H9 (cell line): Measurements from ENCODE around the gene USP20. TPM values are rescaled to one million over a fixed set of nuclear protein-coding genes. Genes with fewer than 3 reads are reported as not detected.

Source experiments
- DNase-seq: peaks from one replicate; pipeline ENCODE4 v3.0.0-alpha.2; 2017
- H2AFZ ChIP-seq: one replicate; pipeline ENCODE4 v1.6.1; 2013; ENCODE audit warnings: mild to moderate bottlenecking, low read length, control low read depth, moderate library complexity
- H2AK5ac ChIP-seq: 2 replicates; pipeline ENCODE4 v1.6.1; 2013; ENCODE audit warnings: low read length, control low read depth, mixed read lengths; ENCODE audit not compliant: insufficient read length
- H2BK120ac ChIP-seq: one replicate; pipeline ENCODE4 v1.6.1; 2013; ENCODE audit warnings: low read depth, mild to moderate bottlenecking, low read length, control low read depth, inconsistent platforms; ENCODE audit not compliant: poor library complexity, severe bottlenecking
- H2BK12ac ChIP-seq: 2 replicates; pipeline ENCODE4 v1.6.1; 2013; ENCODE audit warnings: low read length, control low read depth, mixed read lengths, low read depth; ENCODE audit not compliant: insufficient read length
- H2BK15ac ChIP-seq: 2 replicates; pipeline ENCODE4 v1.6.1; 2013; ENCODE audit warnings: low read depth, low read length, control low read depth
- H2BK20ac ChIP-seq: one replicate; pipeline ENCODE4 v1.6.1; 2013; ENCODE audit warnings: low read depth, mild to moderate bottlenecking, low read length, control low read depth, inconsistent platforms; ENCODE audit not compliant: poor library complexity, severe bottlenecking
- H2BK5ac ChIP-seq: 2 replicates; pipeline ENCODE4 v1.6.1; 2013; ENCODE audit warnings: low read length, control low read depth, mixed read lengths; ENCODE audit not compliant: insufficient read length
- H3K14ac ChIP-seq: 2 replicates; pipeline ENCODE4 v1.6.1; 2013; ENCODE audit warnings: low read length, control low read depth; ENCODE audit not compliant: insufficient read depth
- H3K18ac ChIP-seq: 2 replicates; pipeline ENCODE4 v1.6.1; 2013; ENCODE audit warnings: low read depth, mild to moderate bottlenecking, mixed read lengths, low read length, control low read depth; ENCODE audit not compliant: insufficient read length
- H3K23ac ChIP-seq: 2 replicates; pipeline ENCODE4 v1.6.1; 2013; ENCODE audit warnings: low read length, control low read depth, mixed read lengths, low read depth; ENCODE audit not compliant: insufficient read length
- H3K23me2 ChIP-seq: 2 replicates; pipeline ENCODE4 v1.6.1; 2013; ENCODE audit warnings: low read depth, mild to moderate bottlenecking, mixed read lengths, low read length, control low read depth; ENCODE audit not compliant: insufficient read length, poor library complexity, severe bottlenecking
- H3K27ac ChIP-seq: 2 replicates; pipeline ENCODE4 v1.5.1; 2013; ENCODE audit warnings: low read length, control low read depth, mixed read lengths, low read depth; ENCODE audit not compliant: insufficient read length
- H3K27me3 ChIP-seq: 2 replicates; pipeline ENCODE4 v1.6.1; 2013; ENCODE audit warnings: low read length, control low read depth, inconsistent platforms; ENCODE audit not compliant: insufficient read depth
- H3K4ac ChIP-seq: 2 replicates; pipeline ENCODE4 v1.6.1; 2013; ENCODE audit warnings: low read depth, mild to moderate bottlenecking, control low read depth, inconsistent platforms, low read length, moderate library complexity
- H3K4me1 ChIP-seq: 2 replicates; pipeline ENCODE4 v1.6.1; 2013; ENCODE audit warnings: low read length, control low read depth, inconsistent platforms; ENCODE audit not compliant: insufficient read depth
- H3K4me2 ChIP-seq: 2 replicates; pipeline ENCODE4 v1.6.1; 2013; ENCODE audit warnings: low read length, control low read depth, mixed read lengths; ENCODE audit not compliant: insufficient read length, insufficient read depth
- H3K56ac ChIP-seq: 2 replicates; pipeline ENCODE4 v1.6.1; 2013; ENCODE audit warnings: low read depth, mild to moderate bottlenecking, mixed read lengths, low read length, control low read depth; ENCODE audit not compliant: insufficient read length
- H3K79me1 ChIP-seq: 2 replicates; pipeline ENCODE4 v1.6.1; 2013; ENCODE audit warnings: low read depth, mild to moderate bottlenecking, moderate library complexity, low read length, control low read depth, inconsistent platforms; ENCODE audit not compliant: insufficient read depth, poor library complexity, severe bottlenecking
- H3K79me2 ChIP-seq: 2 replicates; pipeline ENCODE4 v1.6.1; 2013; ENCODE audit warnings: low read length, control low read depth, inconsistent platforms; ENCODE audit not compliant: insufficient read depth
- H3K9ac ChIP-seq: 2 replicates; pipeline ENCODE4 v1.6.1; 2013; ENCODE audit warnings: low read length, control low read depth, mixed read lengths; ENCODE audit not compliant: insufficient read length; ENCODE audit errors: extremely low read depth
- H3K9me3 ChIP-seq: one replicate; pipeline ENCODE4 v1.6.1; 2013; ENCODE audit warnings: low read depth, low read length, inconsistent platforms; ENCODE audit not compliant: control insufficient read depth
- H3T11ph ChIP-seq: one replicate; pipeline ENCODE4 v1.6.1; 2013; ENCODE audit warnings: mild to moderate bottlenecking, low read length, control low read depth, inconsistent platforms
- H4K20me1 ChIP-seq: one replicate; pipeline ENCODE4 v1.6.1; 2013; ENCODE audit not compliant: control insufficient read depth, insufficient read length, insufficient read depth
- H4K5ac ChIP-seq: 2 replicates; pipeline ENCODE4 v1.6.1; 2013; ENCODE audit warnings: low read depth, mild to moderate bottlenecking, mixed read lengths, low read length, control low read depth; ENCODE audit not compliant: insufficient read length
- H4K8ac ChIP-seq: replicated peaks from 2 replicates; pipeline ENCODE4 v1.6.1; 2013; ENCODE audit warnings: low read length, control low read depth, mixed read lengths, low read depth; ENCODE audit not compliant: insufficient read length
- H4K91ac ChIP-seq: 2 replicates; pipeline ENCODE4 v1.6.1; 2013; ENCODE audit warnings: low read depth, mild to moderate bottlenecking, moderate library complexity, mixed read lengths, low read length, control low read depth; ENCODE audit not compliant: insufficient read length
- H3K27ac Mint-ChIP-seq, 3 experiments: 2 replicates in 2 of 3; 3 replicates in 1 of 3; pipeline ENCODE4 v1.8.0; 2020 to 2021; ENCODE audit warnings: mixed read lengths in 3 of 3, mild to moderate bottlenecking in 1 of 3, moderate library complexity in 1 of 3
- H3K27me3 Mint-ChIP-seq: 2 replicates; pipeline ENCODE4 v1.8.0; 2021; ENCODE audit warnings: low read depth, mild to moderate bottlenecking, moderate library complexity, mixed read lengths
- H3K36me3 Mint-ChIP-seq, 3 experiments: 2 replicates in 2 of 3; 3 replicates in 1 of 3; pipeline ENCODE4 v1.8.0; 2020 to 2021; ENCODE audit warnings: low read depth in 3 of 3, mixed read lengths in 3 of 3; ENCODE audit not compliant: insufficient read depth in 1 of 3
- H3K4me1 Mint-ChIP-seq, 2 experiments: 2 replicates each; pipeline ENCODE4 v1.8.0; 2020; ENCODE audit warnings: mixed read lengths in 2 of 2
- H3K4me3 Mint-ChIP-seq, 2 experiments: 2 replicates in 1 of 2; 3 replicates in 1 of 2; pipeline ENCODE4 v1.8.0; 2020 to 2021; ENCODE audit warnings: mild to moderate bottlenecking in 2 of 2, mixed read lengths in 2 of 2, moderate library complexity in 1 of 2
- H3K9me3 Mint-ChIP-seq, 2 experiments: 2 replicates in 1 of 2; 3 replicates in 1 of 2; pipeline ENCODE4 v1.8.0; 2020; ENCODE audit warnings: mild to moderate bottlenecking in 2 of 2, mixed read lengths in 2 of 2, moderate library complexity in 1 of 2
- CTCF ChIP-seq: fragments of 200-600 bp; sonication (generic); conservative IDR thresholded peaks from 3 replicates; pipeline ENCODE4 v1.8.0; 2021; ENCODE audit warnings: antibody characterized with exemption, mild to moderate bottlenecking
- WGBS: extraction: QIAGEN DNeasy Blood & Tissue Kit; methylation state at CpG from one replicate; pipeline ENCODE4 v1.1.7; 2013; ENCODE audit warnings: missing lambda C conversion rate, low lambda C conversion rate, mixed read lengths; ENCODE audit not compliant: insufficient read length; ENCODE audit errors: extremely low coverage; 5-methylcytosine and 5-hydroxymethylcytosine counted together
- total RNA-seq: library from RNA; stranded (reverse); gene quantifications from 2 replicates; pipeline ENCODE4 v1.2.1, GENCODE V29; 2021

Gene USP20
- total RNA-seq, 1 experiment from 2014 or later, result 20.9 TPM

- Mint-ChIP-seq H3K9me3 (no peaks in the 10 kb centered on the region), H3K4me1 (no peaks in the 10 kb centered on the region), H3K4me3 (no peak overlapping the region), H3K36me3 (peaks cover 10 to 42% (median 26%) of the 10 kb centered on the region in 3 experiments; a peak in 6 of 7 replicates), H3K27ac (no peak overlapping the region), H3K27me3 (no peaks in the 10 kb centered on the region)
- Histone ChIP-seq H3K27ac (no peak overlapping the region), H3K9me3 (no peaks in the 10 kb centered on the region), H3K79me1 (no peaks in the 10 kb centered on the region), H3K79me2 (no peaks in the 10 kb centered on the region), H4K91ac (no peak overlapping the region), H3T11ph (no peak overlapping the region), H3K4ac (no peak overlapping the region), H2BK20ac (no peak overlapping the region), H4K20me1 (no peaks in the 10 kb centered on the region), H3K4me1 (no peaks in the 10 kb centered on the region), H3K18ac (no peak overlapping the region), H3K27me3 (no peaks in the 10 kb centered on the region), H2BK15ac (no peak overlapping the region), H2AFZ (no peak overlapping the region), H2BK5ac (no peak overlapping the region), H2AK5ac (no peak overlapping the region), H3K14ac (no peak overlapping the region), H3K56ac (no peak overlapping the region), H4K5ac (no peak overlapping the region), H3K23me2 (no peaks in the 10 kb centered on the region), H3K4me2 (no peak overlapping the region), H4K8ac (no peak overlapping the region), H2BK120ac (no peak overlapping the region), H3K9ac (no peak overlapping the region), H2BK12ac (no peak overlapping the region), H3K23ac (no peak overlapping the region)
- no peak for DNase-seq
- no peak for TF ChIP-seq CTCF
- WGBS, result no CpG with 5 or more reads among the region's 11 CpGs
Observed at GRCh38 chr9:129860653-129861446, 25.6 kb downstream of the USP20 start.
